ENCODE measurements around the gene CDA. TPM values are rescaled to one million over a fixed set of nuclear protein-coding genes. Genes with fewer than 3 reads are reported as not detected.

Gene CDA
- total RNA-seq, 1 donor from 2014 or later = not detected

GRCh38 chr1:20634065-20634593 is 45.2 kb downstream of the CDA start:
- peaks cover 7% of the 10 kb centered on the region for H3K36me3 Mint-ChIP-seq (ENCODE audit: low read depth)
- TF ChIP-seq, protein P1, sequence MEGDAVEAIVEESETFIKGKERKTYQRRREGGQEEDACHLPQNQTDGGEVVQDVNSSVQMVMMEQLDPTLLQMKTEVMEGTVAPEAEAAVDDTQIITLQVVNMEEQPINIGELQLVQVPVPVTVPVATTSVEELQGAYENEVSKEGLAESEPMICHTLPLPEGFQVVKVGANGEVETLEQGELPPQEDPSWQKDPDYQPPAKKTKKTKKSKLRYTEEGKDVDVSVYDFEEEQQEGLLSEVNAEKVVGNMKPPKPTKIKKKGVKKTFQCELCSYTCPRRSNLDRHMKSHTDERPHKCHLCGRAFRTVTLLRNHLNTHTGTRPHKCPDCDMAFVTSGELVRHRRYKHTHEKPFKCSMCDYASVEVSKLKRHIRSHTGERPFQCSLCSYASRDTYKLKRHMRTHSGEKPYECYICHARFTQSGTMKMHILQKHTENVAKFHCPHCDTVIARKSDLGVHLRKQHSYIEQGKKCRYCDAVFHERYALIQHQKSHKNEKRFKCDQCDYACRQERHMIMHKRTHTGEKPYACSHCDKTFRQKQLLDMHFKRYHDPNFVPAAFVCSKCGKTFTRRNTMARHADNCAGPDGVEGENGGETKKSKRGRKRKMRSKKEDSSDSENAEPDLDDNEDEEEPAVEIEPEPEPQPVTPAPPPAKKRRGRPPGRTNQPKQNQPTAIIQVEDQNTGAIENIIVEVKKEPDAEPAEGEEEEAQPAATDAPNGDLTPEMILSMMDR (IDR thresholded peaks at IDR 0.05) = no peak
- peaks cover 12% of the 10 kb centered on the region for H3K4me1 Mint-ChIP-seq
- peak overlapping the region; percentile 80 for H3K27ac Mint-ChIP-seq
- H3K4me3 Mint-ChIP-seq = peak overlapping the region; percentile 88
- ChIA-PET POLR2A (interaction anchor here (0.5 to 2.0 kb wide), 7 partner anchors 16 to 514 kb away, joined by 3 to 17 read pairs (median 4); partner anchors contain the start of genes DDOST, HP1BP3, MUL1 and SH2D5), CTCF (interaction anchor here (0.7 to 1.0 kb wide), 3 partner anchors 12 to 421 kb away, joined by 3 to 6 read pairs (median 4); partner anchors contain the start of gene DDOST)
- intact Hi-C loops (cut with micrococcal nuclease) = loop anchor here (1.0 to 5.0 kb wide), 2 partner anchors 27 to 127 kb away; partner anchors contain the start of genes DDOST and MUL1
- no peak for DNase-seq
- no peaks in the 10 kb centered on the region for H3K27me3 Mint-ChIP-seq
- peaks cover 4% of the 10 kb centered on the region for H3K9me3 Mint-ChIP-seq
- ATAC-seq (ENCODE audit: low read depth) = peak; percentile 13

DNA sequence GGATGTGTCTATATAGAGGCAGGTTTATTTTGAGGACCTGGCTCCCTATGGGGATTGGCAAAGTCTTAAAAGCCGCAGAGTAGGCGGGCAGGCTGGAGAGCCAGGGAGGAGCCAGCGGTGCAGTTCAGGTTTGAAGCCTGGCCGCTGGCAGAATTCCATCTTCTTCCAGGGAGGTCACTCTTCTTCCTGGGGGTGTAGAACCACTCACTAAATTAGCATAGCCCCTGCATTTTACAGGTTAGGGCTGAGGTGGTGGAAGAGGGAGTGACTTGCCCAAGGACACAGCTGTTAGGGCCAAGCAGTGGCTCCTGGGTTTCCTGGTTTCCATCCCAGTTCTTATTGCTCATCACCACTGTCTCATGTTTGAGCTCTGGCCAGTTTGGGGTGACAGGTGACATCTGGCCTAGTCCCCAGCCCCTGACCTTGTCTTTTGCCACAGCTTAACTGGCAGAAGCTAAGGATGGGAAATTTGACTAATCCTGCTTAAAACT is 45.7 kb downstream of the CDA start:
- no peak for DNase-seq
- ChIA-PET CTCF (no interaction called here), POLR2A (interaction anchor here (2.0 kb wide), 1 partner anchor 26 kb away, joined by 17 read pairs; the partner anchor contains the start of gene DDOST)
- no peak for ATAC-seq (ENCODE audit: low read depth)
- peak overlapping the region; percentile 80 for H3K27ac Mint-ChIP-seq
- H3K9me3 Mint-ChIP-seq = no peaks in the 10 kb centered on the region
- TF ChIP-seq, protein P1 (IDR thresholded peaks at IDR 0.05) = no peak
- peaks cover 10% of the 10 kb centered on the region for H3K36me3 Mint-ChIP-seq (ENCODE audit: low read depth)
- peaks cover 12% of the 10 kb centered on the region for H3K4me1 Mint-ChIP-seq
- H3K27me3 Mint-ChIP-seq = no peaks in the 10 kb centered on the region
- H3K4me3 Mint-ChIP-seq = peak overlapping the region; percentile 88
- intact Hi-C loops (cut with micrococcal nuclease) = loop anchor here (1.0 to 5.0 kb wide), 2 partner anchors 27 to 127 kb away; partner anchors contain the start of genes DDOST and MUL1

DNA sequence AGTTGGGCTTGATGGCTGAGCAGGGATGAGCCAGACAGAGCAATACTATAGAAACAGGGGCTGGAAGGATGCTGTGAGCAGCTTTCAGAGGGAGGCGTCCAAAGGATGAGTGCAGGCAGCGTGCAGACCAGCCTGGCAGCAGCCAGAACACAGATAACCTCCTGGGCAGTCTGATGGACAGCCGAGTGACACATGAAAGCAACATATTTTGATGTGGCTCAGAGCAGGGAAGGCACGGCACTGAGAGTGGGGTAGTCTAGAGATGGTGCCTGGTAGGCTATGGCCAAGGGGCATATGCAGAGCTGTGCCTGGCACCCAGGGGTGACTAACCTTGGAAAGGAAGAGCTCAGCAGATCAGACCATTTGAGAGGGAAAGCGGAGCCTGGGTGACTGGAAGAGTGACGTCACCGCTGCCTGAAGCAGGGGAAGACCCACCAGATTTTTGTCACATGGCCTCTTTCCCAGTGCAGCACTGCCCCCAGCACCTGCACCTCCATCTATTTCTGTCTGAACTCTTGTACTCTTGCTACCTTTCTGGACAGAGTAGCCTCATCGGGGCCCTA is 48.0 kb downstream of the CDA start:
- ATAC-seq (ENCODE audit: low read depth) (no peak), DNase-seq (no peak)
- intact Hi-C loops (cut with micrococcal nuclease) = no loop called here
- ChIA-PET POLR2A (no interaction called here), CTCF (interaction anchor here (1.0 kb wide), 1 partner anchor 114 kb away, joined by 3 read pairs; no protein-coding TSS in a partner anchor)
- peaks cover 10% of the 10 kb centered on the region for H3K36me3 Mint-ChIP-seq (ENCODE audit: low read depth)
- peaks cover 15% of the 10 kb centered on the region for H3K4me1 Mint-ChIP-seq
- no peak overlapping the region for H3K4me3 Mint-ChIP-seq
- H3K27me3 Mint-ChIP-seq = no peaks in the 10 kb centered on the region
- H3K27ac Mint-ChIP-seq = no peak overlapping the region
- no peaks in the 10 kb centered on the region for H3K9me3 Mint-ChIP-seq
- TF ChIP-seq, protein P1 (IDR thresholded peaks at IDR 0.05) = no peak

DNA sequence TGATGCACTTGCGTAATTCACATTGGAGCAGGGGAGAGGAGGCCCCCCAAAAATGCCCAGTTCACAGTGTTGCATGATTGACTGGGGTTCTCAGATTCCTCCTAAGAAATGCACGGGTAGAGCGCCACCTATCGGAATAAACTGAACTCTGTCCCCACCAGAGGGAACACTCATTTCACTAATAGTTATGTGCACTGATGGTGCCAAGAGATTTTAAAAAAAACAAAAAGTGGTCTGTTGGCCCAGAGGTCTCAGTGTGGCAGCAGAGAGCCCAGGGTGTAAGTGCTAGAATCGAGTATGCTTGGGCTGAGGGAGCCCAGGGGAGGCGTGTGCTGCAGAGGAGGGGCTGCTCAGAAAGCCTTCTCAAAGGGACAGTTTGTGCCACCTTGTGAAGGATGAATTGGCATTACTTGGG is 51.3 kb downstream of the CDA start:
- intact Hi-C loops (cut with micrococcal nuclease) = loop anchor here (1.0 to 2.0 kb wide), 3 partner anchors 118 to 722 kb away; no protein-coding TSS in a partner anchor
- Mint-ChIP-seq H3K9me3 (no peaks in the 10 kb centered on the region), H3K27me3 (no peaks in the 10 kb centered on the region), H3K36me3 (ENCODE audit: low read depth) (peaks cover 14% of the 10 kb centered on the region), H3K4me3 (no peak overlapping the region), H3K27ac (no peak overlapping the region), H3K4me1 (peaks cover 3% of the 10 kb centered on the region)
- POLR2A ChIA-PET = no interaction called here
- DNase-seq (no peak), ATAC-seq (ENCODE audit: low read depth) (peak; percentile 72)
- CTCF ChIA-PET = interaction anchor here (1.4 to 1.7 kb wide), 2 partner anchors 9 to 115 kb away, joined by 3 to 7 read pairs; no protein-coding TSS in a partner anchor
- TF ChIP-seq, protein P1 (IDR thresholded peaks at IDR 0.05) = peak; percentile 42

DNA sequence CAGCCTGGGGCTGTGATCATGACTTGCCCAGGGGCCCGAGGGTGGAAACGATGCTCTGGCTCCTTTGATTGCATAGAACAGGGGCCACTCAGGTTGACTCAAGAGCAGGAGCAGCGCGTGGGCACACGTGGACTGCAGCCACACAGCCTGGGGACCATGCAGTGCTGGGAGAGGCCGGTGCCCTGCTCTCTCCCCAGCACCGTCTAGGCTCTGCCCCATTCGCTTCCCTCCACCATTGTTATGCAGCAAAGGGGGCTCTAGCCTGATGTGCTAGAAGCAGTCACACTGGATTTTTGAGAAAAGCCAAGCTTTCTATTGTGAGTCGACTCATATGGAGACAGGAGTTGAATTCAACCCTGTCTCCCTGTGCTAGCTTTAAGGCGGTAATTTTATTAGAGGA is 53.1 kb downstream of the CDA start:
- peaks cover 3% of the 10 kb centered on the region for H3K4me1 Mint-ChIP-seq
- intact Hi-C loops (cut with micrococcal nuclease) = loop anchor here (2.0 kb wide), 1 partner anchor 429 kb away; no protein-coding TSS in a partner anchor
- POLR2A ChIA-PET = no interaction called here
- peaks cover 20% of the 10 kb centered on the region for H3K36me3 Mint-ChIP-seq (ENCODE audit: low read depth)
- H3K4me3 Mint-ChIP-seq = no peak overlapping the region
- H3K27me3 Mint-ChIP-seq = no peaks in the 10 kb centered on the region
- ATAC-seq (ENCODE audit: low read depth) = no peak
- H3K9me3 Mint-ChIP-seq = no peaks in the 10 kb centered on the region
- TF ChIP-seq, protein P1 (IDR thresholded peaks at IDR 0.05) = no peak
- CTCF ChIA-PET = interaction anchor here (1.6 kb wide), 1 partner anchor 12 kb away, joined by 3 read pairs; no protein-coding TSS in a partner anchor
- no peak overlapping the region for H3K27ac Mint-ChIP-seq
- DNase-seq = no peak

All from activated B cell treated with CpG ODN at 0.5 μM for 24 hours (primary cell).